Subcutaneous abdominal adipose tissue (tissue), 5 donors: ENCODE measurements around the gene KIF4B.

Source experiments
- H3K27ac ChIP-seq: one replicate; pipeline ENCODE4 v1.7.0; 2013; ENCODE audit warnings: low read depth, mild to moderate bottlenecking, inconsistent platforms, low read length, moderate library complexity
- H3K27me3 ChIP-seq, 5 donors: one replicate each; pipeline ENCODE4 v1.7.0; 2013; ENCODE audit warnings: low read length in 5 of 5, inconsistent platforms in 1 of 5; ENCODE audit not compliant: control insufficient read depth in 5 of 5, insufficient read depth in 4 of 5
- H3K36me3 ChIP-seq, 5 donors: one replicate each; pipeline ENCODE4 v1.7.0; 2013; ENCODE audit warnings: low read length in 5 of 5; ENCODE audit not compliant: control insufficient read depth in 5 of 5, insufficient read depth in 5 of 5
- H3K4me1 ChIP-seq, 5 donors: one replicate each; pipeline ENCODE4 v1.7.0; 2013; ENCODE audit warnings: low read length in 5 of 5, mild to moderate bottlenecking in 3 of 5, moderate library complexity in 1 of 5; ENCODE audit not compliant: control insufficient read depth in 5 of 5, insufficient read depth in 5 of 5
- H3K4me3 ChIP-seq, 5 donors: one replicate each; pipeline ENCODE4 v1.7.0; 2013; ENCODE audit warnings: low read length in 5 of 5, low read depth in 1 of 5
- H3K9ac ChIP-seq, 5 donors: one replicate each; pipeline ENCODE4 v1.7.0; 2013; ENCODE audit warnings: low read length in 5 of 5, mild to moderate bottlenecking in 4 of 5, moderate library complexity in 3 of 5
- H3K9me3 ChIP-seq, 5 donors: one replicate each; pipeline ENCODE4 v1.7.0; 2013; ENCODE audit warnings: low read length in 5 of 5; ENCODE audit not compliant: control insufficient read depth in 5 of 5
- donor health status: healthy.
- donor health status: healthy.
- donor health status: healthy.
- donor health status: healthy.
- donor health status: healthy.

The KIF4B gene, protein sequence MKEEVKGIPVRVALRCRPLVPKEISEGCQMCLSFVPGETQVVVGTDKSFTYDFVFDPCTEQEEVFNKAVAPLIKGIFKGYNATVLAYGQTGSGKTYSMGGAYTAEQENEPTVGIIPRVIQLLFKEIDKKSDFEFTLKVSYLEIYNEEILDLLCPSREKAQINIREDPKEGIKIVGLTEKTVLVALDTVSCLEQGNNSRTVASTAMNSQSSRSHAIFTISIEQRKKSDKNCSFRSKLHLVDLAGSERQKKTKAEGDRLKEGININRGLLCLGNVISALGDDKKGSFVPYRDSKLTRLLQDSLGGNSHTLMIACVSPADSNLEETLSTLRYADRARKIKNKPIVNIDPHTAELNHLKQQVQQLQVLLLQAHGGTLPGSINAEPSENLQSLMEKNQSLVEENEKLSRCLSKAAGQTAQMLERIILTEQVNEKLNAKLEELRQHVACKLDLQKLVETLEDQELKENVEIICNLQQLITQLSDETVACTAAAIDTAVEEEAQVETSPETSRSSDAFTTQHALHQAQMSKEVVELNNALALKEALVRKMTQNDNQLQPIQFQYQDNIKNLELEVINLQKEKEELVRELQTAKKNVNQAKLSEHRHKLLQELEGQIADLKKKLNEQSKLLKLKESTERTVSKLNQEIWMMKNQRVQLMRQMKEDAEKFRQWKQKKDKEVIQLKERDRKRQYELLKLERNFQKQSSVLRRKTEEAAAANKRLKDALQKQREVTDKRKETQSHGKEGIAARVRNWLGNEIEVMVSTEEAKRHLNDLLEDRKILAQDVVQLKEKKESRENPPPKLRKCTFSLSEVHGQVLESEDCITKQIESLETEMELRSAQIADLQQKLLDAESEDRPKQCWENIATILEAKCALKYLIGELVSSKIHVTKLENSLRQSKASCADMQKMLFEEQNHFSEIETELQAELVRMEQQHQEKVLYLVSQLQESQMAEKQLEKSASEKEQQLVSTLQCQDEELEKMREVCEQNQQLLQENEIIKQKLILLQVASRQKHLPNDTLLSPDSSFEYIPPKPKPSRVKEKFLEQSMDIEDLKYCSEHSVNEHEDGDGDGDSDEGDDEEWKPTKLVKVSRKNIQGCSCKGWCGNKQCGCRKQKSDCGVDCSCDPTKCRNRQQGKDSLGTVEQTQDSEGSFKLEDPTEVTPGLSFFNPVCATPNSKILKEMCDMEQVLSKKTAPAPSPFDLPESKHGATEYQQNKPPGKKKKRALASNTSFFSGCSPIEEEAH

GRCh38 chr5:155013526-155013925 is at the start of gene KIF4B:
KIF4B (plus strand) TSS chr5:155013755; CDS start chr5:155013860, 105 bp downstream.
- no peaks in the 10 kb centered on the region for H3K4me1 ChIP-seq
- peaks cover 0 to 4% (median 0%) of the 10 kb centered on the region in 5 donors for H3K27me3 ChIP-seq
- no peaks in the 10 kb centered on the region for H3K9me3 ChIP-seq
- H3K27ac ChIP-seq = no peak within 1 kb of the TSS
- H3K4me3 ChIP-seq = no peak within 1 kb of the TSS
- H3K9ac ChIP-seq = no peak within 1 kb of the TSS
- no peaks in the 10 kb centered on the region for H3K36me3 ChIP-seq

- Histone ChIP-seq H3K36me3 (peaks cover 16 to 40% (median 34%) of the 10 kb centered on the region in 5 donors), H3K4me1 (peaks cover 0 to 11% (median 0%) of the 10 kb centered on the region in 5 donors), H3K9me3 (no peaks in the 10 kb centered on the region), H3K27me3 (no peaks in the 10 kb centered on the region), H3K27ac (peak overlapping the region; percentile 56), H3K9ac (no peak overlapping the region), H3K4me3 (peak overlapping the region in 1 of 5 donors; percentile 19)
These were observed 47.3 kb upstream of the KIF4B start for GRCh38 chr5:154966081-154966841.

DNA sequence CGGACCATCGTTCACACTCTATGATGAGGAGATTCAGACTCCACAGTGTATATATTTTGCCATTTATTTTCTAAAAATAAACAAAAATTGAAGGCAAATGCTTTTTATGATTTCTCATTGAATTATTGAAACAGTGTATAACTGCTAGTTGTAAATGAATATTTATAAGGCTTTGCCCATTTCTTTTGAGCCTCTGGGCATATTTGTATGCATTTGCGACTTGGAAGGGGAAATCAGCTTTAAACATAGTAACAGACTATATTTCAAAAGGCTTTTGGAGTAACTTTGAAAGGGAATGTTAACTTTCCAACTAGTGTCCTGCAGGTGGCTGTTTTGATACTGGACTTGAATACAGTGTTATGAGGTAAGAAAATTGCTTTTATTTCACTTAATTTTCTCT is 46.7 kb upstream of the KIF4B start:
- Histone ChIP-seq H3K9ac (no peak overlapping the region), H3K4me1 (peaks cover 0 to 11% (median 0%) of the 10 kb centered on the region in 5 donors), H3K4me3 (peak overlapping the region in 1 of 5 donors; percentile 19), H3K9me3 (no peaks in the 10 kb centered on the region), H3K36me3 (peaks cover 14 to 35% (median 29%) of the 10 kb centered on the region in 5 donors), H3K27ac (peak overlapping the region; percentile 56), H3K27me3 (no peaks in the 10 kb centered on the region)

DNA sequence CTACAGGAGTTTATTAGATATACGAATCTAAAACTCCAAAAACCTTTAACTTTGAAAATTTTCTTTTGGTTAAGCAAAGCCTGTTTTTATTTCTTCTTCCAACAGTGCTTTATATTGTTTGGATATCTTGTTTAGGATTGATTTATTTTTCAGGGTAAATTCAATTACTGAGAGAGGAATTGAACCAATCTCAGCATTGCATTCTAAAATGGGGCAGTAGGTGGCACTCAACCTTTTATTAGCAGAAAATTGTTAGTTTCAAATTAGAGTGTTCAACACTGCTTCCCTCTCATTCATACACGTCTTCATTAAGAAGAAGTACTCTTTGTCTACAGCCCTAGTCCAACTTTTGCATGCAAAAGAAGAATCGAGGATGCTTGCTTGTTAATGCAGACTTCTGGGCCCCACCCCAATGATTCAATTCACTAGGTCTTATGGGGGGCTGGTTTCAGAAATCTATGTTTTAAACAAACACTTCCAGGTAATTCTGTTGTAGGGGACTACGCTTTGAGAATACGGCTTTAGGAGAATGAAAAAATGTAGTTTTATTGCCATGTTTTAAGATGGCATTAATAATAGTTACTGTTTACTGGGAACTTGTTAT is 46.0 kb upstream of the KIF4B start:
- Histone ChIP-seq H3K9me3 (no peaks in the 10 kb centered on the region), H3K4me1 (peaks cover 0 to 11% (median 0%) of the 10 kb centered on the region in 5 donors), H3K27me3 (no peaks in the 10 kb centered on the region), H3K36me3 (peaks cover 10 to 30% (median 27%) of the 10 kb centered on the region in 5 donors), H3K4me3 (peak overlapping the region in 1 of 5 donors; percentile 19), H3K9ac (no peak overlapping the region), H3K27ac (peak overlapping the region; percentile 56)

GRCh38 chr5:154968953-154969352 is 44.6 kb upstream of the KIF4B start:
- no peak overlapping the region for H3K9ac ChIP-seq
- H3K27me3 ChIP-seq = no peaks in the 10 kb centered on the region
- H3K27ac ChIP-seq = no peak overlapping the region
- H3K4me1 ChIP-seq = peaks cover 0 to 11% (median 0%) of the 10 kb centered on the region in 5 donors
- H3K4me3 ChIP-seq = no peak overlapping the region
- H3K36me3 ChIP-seq = peaks cover 9 to 28% (median 25%) of the 10 kb centered on the region in 5 donors
- no peaks in the 10 kb centered on the region for H3K9me3 ChIP-seq

- Histone ChIP-seq H3K4me3 (no peak overlapping the region), H3K4me1 (peaks cover 0 to 10% (median 0%) of the 10 kb centered on the region in 5 donors), H3K9ac (no peak overlapping the region), H3K27ac (no peak overlapping the region), H3K27me3 (no peaks in the 10 kb centered on the region), H3K36me3 (peaks cover 6 to 28% (median 25%) of the 10 kb centered on the region in 5 donors), H3K9me3 (peaks cover 0 to under 1% (median 0%) of the 10 kb centered on the region in 5 donors)
These were observed 42.8 kb upstream of the KIF4B start for GRCh38 chr5:154970759-154971158.

DNA sequence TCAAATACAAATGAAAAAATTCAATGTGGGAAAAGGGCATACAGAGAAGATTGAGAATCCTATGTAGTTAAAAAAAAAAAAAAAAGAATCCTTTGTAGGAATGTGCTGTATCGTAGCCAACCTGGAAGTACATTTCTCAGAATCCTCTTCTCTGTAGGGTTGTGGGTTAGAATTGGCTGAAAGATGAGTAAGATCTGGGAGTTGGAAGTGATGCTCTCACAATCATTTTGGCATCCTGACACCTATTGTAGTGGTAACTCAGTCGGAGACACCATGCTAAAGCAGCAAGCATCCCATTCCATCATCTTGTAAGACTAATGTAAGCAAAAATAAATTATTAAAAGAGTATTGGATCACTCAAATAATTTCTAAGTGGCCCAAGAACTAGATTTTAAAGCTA is 42.1 kb upstream of the KIF4B start:
- Histone ChIP-seq H3K9me3 (peaks cover 0 to 4% (median 0%) of the 10 kb centered on the region in 5 donors), H3K27ac (no peak overlapping the region), H3K27me3 (no peaks in the 10 kb centered on the region), H3K36me3 (peaks cover 6 to 24% (median 23%) of the 10 kb centered on the region in 5 donors), H3K9ac (no peak overlapping the region), H3K4me1 (peaks cover 0 to 3% (median 0%) of the 10 kb centered on the region in 5 donors), H3K4me3 (no peak overlapping the region)

- Histone ChIP-seq H3K9me3 (peaks cover 0 to 4% (median 0%) of the 10 kb centered on the region in 5 donors), H3K4me3 (no peak overlapping the region), H3K9ac (no peak overlapping the region), H3K27me3 (no peaks in the 10 kb centered on the region), H3K27ac (no peak overlapping the region), H3K36me3 (peaks cover 0 to 16% (median 12%) of the 10 kb centered on the region in 5 donors), H3K4me1 (no peaks in the 10 kb centered on the region)
These were observed 41.0 kb upstream of the KIF4B start for GRCh38 chr5:154972476-154973080.
